Measurements from ENCODE around the gene NOVA2.

The NOVA2 gene

DNA sequence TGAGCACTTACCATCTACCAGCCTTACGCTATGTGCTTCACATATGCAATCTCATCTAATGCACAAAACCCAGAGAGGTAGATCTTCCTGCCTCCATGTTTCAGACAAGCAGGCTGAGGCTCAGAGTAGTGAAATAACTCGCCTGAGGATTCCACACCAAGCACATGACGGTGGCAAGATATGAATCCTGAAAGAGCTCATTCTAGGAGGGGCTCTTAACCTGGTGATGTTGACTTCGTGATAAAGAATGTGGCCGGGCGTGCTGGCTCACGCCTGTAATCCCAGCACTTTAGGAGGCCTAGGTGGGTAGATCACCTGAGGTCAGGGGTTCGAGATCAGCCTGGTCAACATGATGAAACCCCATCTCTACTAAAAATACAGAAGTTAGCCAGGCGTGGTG is 5.0 kb downstream of the NOVA2 start:
- no peaks in the 10 kb centered on the region for H3K27me3 ChIP-seq (ENCODE audit: insufficient read depth, low read length)
- peaks cover 44% of the 10 kb centered on the region for H3K36me3 ChIP-seq (ENCODE audit: insufficient read depth, low read length)
- no peak overlapping the region for H2AFZ ChIP-seq (ENCODE audit: low read depth, low read length)

DNA sequence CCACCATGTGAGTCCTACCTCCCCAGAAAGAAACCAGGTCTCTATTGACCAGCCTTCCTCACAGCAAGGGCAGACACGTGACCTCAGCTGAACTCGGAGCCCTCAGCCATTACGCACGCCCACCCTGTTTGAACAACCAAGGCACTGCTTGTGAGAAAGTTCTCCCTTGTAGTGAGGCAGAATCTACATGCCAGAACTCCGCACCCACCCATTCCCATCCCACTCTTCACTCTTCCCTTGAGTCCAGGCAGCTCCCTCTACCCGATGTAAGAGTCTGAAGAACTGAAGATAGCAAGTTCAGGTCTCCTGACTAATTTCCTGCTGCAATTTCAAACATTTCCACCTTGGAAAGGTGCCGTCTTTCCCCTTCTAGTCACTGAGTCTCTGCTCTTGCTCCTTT is 6.4 kb downstream of the NOVA2 start:
- Histone ChIP-seq H3K9me3 (ENCODE audit: low read length) (no peaks in the 10 kb centered on the region), H2AFZ (ENCODE audit: low read depth, low read length) (no peak overlapping the region), H3K4me1 (ENCODE audit: insufficient read depth, low read length) (peaks cover 7% of the 10 kb centered on the region), H3K36me3 (ENCODE audit: insufficient read depth, low read length) (peaks cover 48% of the 10 kb centered on the region), H3K4me3 (ENCODE audit: low read length) (no peak overlapping the region), H3K27me3 (ENCODE audit: insufficient read depth, low read length) (no peaks in the 10 kb centered on the region)

More for the DNA sequence above, 5.0 kb downstream of the NOVA2 start:
- Histone ChIP-seq H3K4me1 (ENCODE audit: insufficient read depth, low read length) (peaks cover 12% of the 10 kb centered on the region), H3K4me3 (ENCODE audit: low read length) (no peak overlapping the region), H3K9me3 (ENCODE audit: low read length) (no peaks in the 10 kb centered on the region)

DNA sequence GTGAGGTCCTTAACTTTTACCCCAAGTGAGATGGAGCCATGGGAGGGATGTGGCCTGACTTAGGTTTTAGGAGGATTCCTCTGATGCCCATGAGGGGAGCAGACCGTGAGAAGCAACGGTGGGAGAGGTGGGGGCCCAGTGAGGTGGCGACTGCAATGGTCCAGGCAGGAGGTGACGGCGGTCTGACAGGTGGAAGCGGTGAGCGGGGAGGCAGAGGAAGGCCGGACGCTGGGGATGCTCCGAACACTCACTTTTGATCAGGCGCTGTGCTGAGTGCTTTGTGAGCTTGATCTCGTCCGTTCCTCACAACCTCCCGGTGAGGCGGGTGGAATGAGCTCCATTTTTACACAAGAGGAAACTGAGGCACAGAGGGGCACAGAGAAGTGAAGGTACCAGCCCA is 11.6 kb downstream of the NOVA2 start:
- Histone ChIP-seq H3K4me3 (ENCODE audit: low read length) (no peak overlapping the region), H3K9me3 (ENCODE audit: low read length) (no peaks in the 10 kb centered on the region), H3K36me3 (ENCODE audit: insufficient read depth, low read length) (peaks cover 49% of the 10 kb centered on the region), H3K4me1 (ENCODE audit: insufficient read depth, low read length) (peaks cover 25% of the 10 kb centered on the region), H2AFZ (ENCODE audit: low read depth, low read length) (no peak overlapping the region), H3K27me3 (ENCODE audit: insufficient read depth, low read length) (no peaks in the 10 kb centered on the region)

DNA sequence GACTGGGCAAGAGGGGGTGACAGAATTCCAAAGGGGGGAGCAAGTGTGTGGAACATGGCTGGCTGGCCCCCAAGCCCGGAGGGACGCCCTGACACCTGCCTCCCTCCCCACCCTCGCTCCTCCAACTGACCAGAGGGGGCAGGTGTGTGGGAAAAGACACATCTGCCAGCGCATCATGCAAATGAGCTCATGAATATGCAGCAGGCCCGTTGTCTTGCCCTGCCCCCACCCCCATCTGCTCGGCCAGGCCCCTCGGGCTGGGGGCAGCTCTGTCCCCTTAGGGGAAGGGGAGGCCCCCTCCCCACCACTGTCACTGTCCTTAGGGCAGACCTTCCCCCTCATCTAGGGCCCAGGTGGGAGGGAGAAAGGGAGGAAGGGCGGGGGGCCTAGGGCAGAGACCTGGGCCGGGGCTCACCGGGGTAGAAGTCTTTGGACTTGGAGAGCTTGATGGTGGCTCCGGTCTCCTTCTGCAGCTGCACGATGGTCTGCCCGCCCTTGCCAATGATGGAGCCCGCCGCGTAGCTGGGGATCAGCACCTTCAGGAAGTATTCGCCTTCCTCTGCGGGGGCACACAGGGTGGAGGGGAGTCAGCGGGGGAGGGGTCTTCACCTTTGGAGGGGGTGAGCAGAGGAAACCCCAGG is 12.9 kb downstream of the NOVA2 start:
- H3K4me3 ChIP-seq (ENCODE audit: low read length) = no peak overlapping the region

DNA sequence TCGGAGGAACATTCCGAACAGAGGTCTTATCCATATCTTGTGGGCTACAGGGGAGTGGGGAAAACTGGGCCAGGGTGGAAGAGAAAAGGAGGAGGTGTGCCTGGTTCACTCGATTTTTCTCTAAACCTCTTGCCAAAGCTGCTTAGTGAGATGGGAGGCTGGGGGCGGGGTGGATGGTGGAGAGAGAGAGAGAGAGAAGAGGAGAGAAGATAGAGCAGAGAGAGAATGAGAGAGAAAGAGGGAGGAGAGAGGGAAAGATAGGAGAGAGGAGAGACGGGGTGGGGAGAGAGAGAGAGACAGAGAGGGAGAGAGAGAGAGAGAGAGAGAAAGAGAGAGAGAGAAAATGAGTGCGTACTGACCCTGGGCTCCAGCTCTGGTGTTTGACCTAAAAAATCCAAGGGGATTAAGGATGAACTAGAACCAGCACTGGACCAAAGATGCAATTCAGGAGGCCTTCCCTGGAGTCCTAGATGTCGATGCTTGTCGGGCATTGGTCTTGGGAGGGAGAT is 14.1 kb downstream of the NOVA2 start:
- Histone ChIP-seq H3K4me3 (ENCODE audit: low read length) (no peak overlapping the region), H3K36me3 (ENCODE audit: insufficient read depth, low read length) (peaks cover 40% of the 10 kb centered on the region), H3K4me1 (ENCODE audit: insufficient read depth, low read length) (peaks cover 47% of the 10 kb centered on the region), H2AFZ (ENCODE audit: low read depth, low read length) (no peak overlapping the region), H3K27me3 (ENCODE audit: insufficient read depth, low read length) (no peaks in the 10 kb centered on the region), H3K9me3 (ENCODE audit: low read length) (no peaks in the 10 kb centered on the region)

More for the DNA sequence above, 12.9 kb downstream of the NOVA2 start:
- H3K9me3 ChIP-seq (ENCODE audit: low read length) = no peaks in the 10 kb centered on the region
- peaks cover 36% of the 10 kb centered on the region for H3K4me1 ChIP-seq (ENCODE audit: insufficient read depth, low read length)
- no peaks in the 10 kb centered on the region for H3K27me3 ChIP-seq (ENCODE audit: insufficient read depth, low read length)
- no peak overlapping the region for H2AFZ ChIP-seq (ENCODE audit: low read depth, low read length)
- peaks cover 46% of the 10 kb centered on the region for H3K36me3 ChIP-seq (ENCODE audit: insufficient read depth, low read length)

DNA sequence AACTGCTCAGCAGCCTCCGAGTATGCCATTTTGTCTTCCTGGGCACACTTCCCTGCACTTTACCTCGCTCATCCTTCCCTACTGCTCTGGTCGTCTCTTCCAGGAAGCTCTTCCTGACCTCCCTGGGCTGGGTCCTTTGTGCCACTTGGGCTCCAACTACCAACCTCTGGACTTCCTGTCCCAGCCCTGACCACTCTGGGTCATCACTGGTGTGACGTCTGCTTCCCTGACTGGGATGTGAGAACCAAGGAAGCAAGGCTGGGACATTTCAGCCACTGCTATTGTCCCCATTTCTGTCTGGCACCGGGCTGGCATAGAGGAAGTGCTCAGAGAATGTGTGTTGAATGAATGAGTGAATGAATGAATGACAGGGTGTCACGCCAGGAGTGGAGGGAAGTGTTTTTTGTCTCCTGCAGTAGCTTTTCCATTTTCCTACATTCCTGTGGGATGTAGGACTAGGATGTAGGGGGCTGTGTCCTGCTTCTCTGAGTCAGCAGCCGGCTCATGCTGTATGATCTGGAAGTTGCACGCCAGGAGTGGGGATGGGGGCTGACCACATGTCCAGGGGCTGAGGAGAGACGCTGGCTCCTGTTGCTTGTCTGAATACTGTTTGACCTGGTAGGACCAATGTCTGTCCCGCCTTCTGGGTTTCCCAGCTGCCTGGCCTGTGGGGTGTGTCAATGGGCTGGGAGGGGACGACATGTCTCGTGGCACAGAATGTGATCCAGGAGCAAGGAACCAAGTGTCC is 14.7 kb downstream of the NOVA2 start:
- Histone ChIP-seq H3K4me3 (ENCODE audit: low read length) (no peak overlapping the region), H3K27me3 (ENCODE audit: insufficient read depth, low read length) (no peaks in the 10 kb centered on the region), H2AFZ (ENCODE audit: low read depth, low read length) (no peak overlapping the region), H3K36me3 (ENCODE audit: insufficient read depth, low read length) (peaks cover 37% of the 10 kb centered on the region), H3K4me1 (ENCODE audit: insufficient read depth, low read length) (peaks cover 50% of the 10 kb centered on the region), H3K9me3 (ENCODE audit: low read length) (no peaks in the 10 kb centered on the region)

DNA sequence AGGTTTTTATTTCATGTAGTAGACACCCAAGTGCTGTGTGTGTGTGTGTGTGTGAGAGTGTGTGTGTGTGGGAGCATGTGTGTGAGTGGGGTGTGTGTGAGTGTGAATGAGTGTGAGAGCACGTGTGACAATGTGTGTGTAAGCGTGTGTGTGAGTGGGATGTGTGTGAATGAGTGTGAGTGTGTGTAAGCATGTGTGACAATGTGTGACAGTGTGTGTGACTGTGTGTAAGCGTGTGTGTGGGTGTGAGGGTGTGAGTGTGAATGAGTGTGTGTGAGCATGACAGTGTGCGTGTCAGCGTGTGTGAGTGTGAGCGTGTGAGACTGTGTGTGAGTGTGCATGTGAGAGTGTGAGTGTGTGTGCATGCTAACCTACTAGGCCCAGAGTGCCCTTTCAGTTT is 15.3 kb downstream of the NOVA2 start:
- Histone ChIP-seq H2AFZ (ENCODE audit: low read depth, low read length) (no peak overlapping the region), H3K27me3 (ENCODE audit: insufficient read depth, low read length) (no peaks in the 10 kb centered on the region), H3K4me1 (ENCODE audit: insufficient read depth, low read length) (peaks cover 56% of the 10 kb centered on the region), H3K9me3 (ENCODE audit: low read length) (no peaks in the 10 kb centered on the region), H3K4me3 (ENCODE audit: low read length) (no peak overlapping the region), H3K36me3 (ENCODE audit: insufficient read depth, low read length) (peaks cover 42% of the 10 kb centered on the region)

DNA sequence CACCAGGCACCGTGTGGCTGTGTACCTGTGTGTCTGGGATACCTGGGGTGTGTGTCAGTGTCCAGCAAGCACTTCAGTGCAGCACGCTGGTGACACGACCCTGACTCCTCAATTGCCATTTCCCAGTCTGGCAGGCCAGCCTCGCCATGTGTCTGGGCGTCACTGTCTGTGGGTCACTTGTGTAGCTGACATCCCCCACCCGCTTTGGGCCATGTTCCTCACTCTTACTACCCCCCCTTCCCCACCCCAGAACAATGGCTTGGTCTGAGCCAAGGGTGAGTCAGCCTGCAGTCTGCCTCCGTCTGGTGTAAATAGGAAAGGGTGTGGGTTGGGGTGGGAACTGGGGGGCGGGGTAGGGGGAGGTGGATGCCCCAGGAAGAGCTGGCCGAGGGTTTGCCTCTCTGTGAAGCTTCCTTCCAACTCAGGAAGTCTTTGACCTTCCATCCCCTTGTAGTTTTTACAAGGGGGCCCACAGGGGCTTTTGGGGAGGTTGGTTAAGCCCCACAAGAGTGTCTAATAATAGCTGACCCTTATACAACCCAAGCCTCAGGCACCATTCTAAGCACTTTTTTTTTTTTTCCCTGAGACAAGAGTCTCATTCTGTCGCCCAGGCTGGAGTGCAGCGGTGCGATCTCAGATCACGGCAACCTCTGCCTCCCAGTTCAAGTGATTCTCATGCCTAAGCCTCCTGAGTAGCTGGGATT is 17.6 kb downstream of the NOVA2 start:
- Histone ChIP-seq H3K27me3 (ENCODE audit: insufficient read depth, low read length) (no peaks in the 10 kb centered on the region), H3K36me3 (ENCODE audit: insufficient read depth, low read length) (peaks cover 45% of the 10 kb centered on the region), H3K9me3 (ENCODE audit: low read length) (no peaks in the 10 kb centered on the region), H2AFZ (ENCODE audit: low read depth, low read length) (no peak overlapping the region), H3K4me1 (ENCODE audit: insufficient read depth, low read length) (peaks cover 64% of the 10 kb centered on the region), H3K4me3 (ENCODE audit: low read length) (no peak overlapping the region)

DNA sequence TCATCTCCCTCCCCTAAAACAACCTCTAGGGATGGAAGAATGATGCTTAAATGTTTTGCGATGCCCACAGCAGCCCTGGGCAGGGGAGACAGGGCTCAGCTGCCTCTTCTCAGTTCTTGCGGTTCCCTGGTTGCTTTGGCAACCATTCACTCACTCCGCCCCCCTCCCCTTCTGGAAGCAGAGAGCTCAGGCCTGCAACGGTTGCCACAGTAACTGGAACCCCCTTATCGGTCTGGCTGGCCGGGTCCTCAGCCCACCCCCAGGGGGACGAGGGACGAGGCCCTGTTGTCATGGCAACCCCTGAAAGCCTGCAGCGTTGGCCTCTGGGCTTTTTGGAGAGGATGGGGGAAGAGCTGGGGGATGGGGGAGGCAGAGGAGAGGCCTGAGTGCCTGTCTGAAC is 19.5 kb downstream of the NOVA2 start:
- peaks cover 47% of the 10 kb centered on the region for H3K4me1 ChIP-seq (ENCODE audit: insufficient read depth, low read length)
- H3K27me3 ChIP-seq (ENCODE audit: insufficient read depth, low read length) = no peaks in the 10 kb centered on the region
- no peak overlapping the region for H3K4me3 ChIP-seq (ENCODE audit: low read length)
- no peaks in the 10 kb centered on the region for H3K9me3 ChIP-seq (ENCODE audit: low read length)
- peaks cover 47% of the 10 kb centered on the region for H3K36me3 ChIP-seq (ENCODE audit: insufficient read depth, low read length)
- no peak overlapping the region for H2AFZ ChIP-seq (ENCODE audit: low read depth, low read length)

DNA sequence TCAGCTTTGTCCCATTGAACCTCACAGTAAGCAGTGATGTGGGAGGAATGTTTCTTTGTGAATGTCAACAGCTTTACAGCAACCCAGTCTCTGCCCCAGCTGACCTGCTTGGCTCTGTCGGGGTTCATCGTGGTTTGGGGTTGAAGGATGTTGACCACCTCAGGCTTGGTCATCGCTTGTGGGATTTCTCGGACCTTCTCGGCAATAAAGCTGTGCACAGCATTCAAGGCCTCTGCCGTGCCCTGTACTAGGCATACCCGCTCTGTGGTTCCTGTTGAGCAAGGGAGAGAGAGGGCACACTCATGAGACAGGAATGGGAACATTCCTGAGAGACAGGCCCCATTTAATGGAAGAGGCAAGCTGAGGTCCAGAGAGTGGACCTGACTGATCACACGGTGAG is 20.0 kb downstream of the NOVA2 start:
- peaks cover 47% of the 10 kb centered on the region for H3K4me1 ChIP-seq (ENCODE audit: insufficient read depth, low read length)
- no peak overlapping the region for H3K4me3 ChIP-seq (ENCODE audit: low read length)
- no peaks in the 10 kb centered on the region for H3K27me3 ChIP-seq (ENCODE audit: insufficient read depth, low read length)
- H3K9me3 ChIP-seq (ENCODE audit: low read length) = no peaks in the 10 kb centered on the region
- H2AFZ ChIP-seq (ENCODE audit: low read depth, low read length) = no peak overlapping the region
- H3K36me3 ChIP-seq (ENCODE audit: insufficient read depth, low read length) = peaks cover 45% of the 10 kb centered on the region

DNA sequence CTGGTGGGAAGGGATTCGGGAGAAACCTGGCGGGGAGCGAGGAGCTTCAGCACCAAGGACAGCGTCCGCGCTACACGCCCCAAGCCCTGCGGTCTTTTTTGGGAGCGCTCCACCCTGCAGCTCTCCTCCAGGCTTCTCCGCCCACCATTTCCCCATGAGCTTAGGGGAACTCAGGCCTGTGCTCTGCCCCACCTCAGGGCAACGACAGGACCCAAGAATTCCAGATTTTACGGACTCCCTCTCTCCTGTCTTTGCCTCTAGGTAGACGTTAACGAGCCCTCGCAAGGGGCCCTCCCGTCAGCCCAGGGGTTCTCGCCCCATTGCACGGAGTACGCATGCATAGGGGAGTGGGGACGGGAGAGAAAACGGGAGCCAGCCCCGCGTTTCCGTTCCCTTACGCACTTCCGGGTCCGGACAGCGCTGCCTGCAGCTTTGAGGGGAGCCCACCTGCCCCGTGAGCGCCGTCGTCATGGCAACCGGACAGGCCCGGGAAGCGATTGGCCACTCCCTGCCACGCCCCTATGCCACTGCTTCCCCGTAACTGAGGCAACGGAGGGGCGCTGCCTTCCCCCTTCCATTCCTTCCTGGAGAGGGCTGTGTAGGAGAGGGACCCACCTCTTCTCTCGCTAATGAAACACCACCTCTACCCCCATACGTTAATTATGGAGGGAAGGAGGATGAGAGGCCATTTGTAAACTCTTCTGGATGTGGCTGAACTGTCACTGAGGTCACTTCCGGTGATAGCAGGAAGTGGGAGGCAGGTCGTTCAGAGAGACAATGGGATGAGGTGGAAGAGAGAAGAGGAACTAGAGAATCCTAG is 20.8 kb downstream of the NOVA2 start:
- H2AFZ ChIP-seq (ENCODE audit: low read depth, low read length) = no peak overlapping the region
- no peaks in the 10 kb centered on the region for H3K27me3 ChIP-seq (ENCODE audit: insufficient read depth, low read length)
- peaks cover 47% of the 10 kb centered on the region for H3K4me1 ChIP-seq (ENCODE audit: insufficient read depth, low read length)
- H3K4me3 ChIP-seq (ENCODE audit: low read length) = no peak overlapping the region
- no peaks in the 10 kb centered on the region for H3K9me3 ChIP-seq (ENCODE audit: low read length)
- H3K36me3 ChIP-seq (ENCODE audit: insufficient read depth, low read length) = peaks cover 40% of the 10 kb centered on the region

DNA sequence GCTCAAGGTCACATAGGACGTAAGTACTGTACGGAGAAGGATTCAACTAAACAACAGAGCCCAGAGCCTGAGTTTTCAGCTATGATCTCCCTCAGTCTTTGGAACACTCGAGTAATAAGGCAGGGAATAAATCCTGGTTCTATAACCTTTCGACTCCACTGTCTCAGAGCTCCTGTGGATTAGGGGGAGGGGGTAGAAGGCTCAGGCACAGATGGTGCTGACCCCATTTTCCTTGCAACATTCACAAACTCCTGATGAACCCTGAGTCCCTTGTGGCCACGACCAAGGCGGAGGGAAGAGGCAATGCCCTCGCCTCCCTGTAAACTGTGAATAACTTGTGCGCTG is 21.4 kb downstream of the NOVA2 start:
- no peak overlapping the region for H2AFZ ChIP-seq (ENCODE audit: low read depth, low read length)
- no peaks in the 10 kb centered on the region for H3K9me3 ChIP-seq (ENCODE audit: low read length)
- peaks cover 44% of the 10 kb centered on the region for H3K36me3 ChIP-seq (ENCODE audit: insufficient read depth, low read length)
- H3K4me1 ChIP-seq (ENCODE audit: insufficient read depth, low read length) = peaks cover 47% of the 10 kb centered on the region
- no peaks in the 10 kb centered on the region for H3K27me3 ChIP-seq (ENCODE audit: insufficient read depth, low read length)
- H3K4me3 ChIP-seq (ENCODE audit: low read length) = no peak overlapping the region
